Activated naive CD8-positive, alpha-beta T cell treated with anti-CD3 and anti-CD28 coated beads, Interleukin-2, amount 50 U/mL, for 24 hours (primary cell): ENCODE results near the gene NTRK3.

Experiments
- ATAC-seq: fragments of 150-1000 bp; cut with Tn5 transposase; one replicate; pipeline ENCODE4 v1.10.0; 2021
- DNase-seq: peaks from one replicate; pipeline ENCODE4 v3.0.0; 2021
- H3K27ac Mint-ChIP-seq: one replicate; pipeline ENCODE4 v1.8.0; 2021; ENCODE audit warnings: mild to moderate bottlenecking, mixed read lengths
- H3K27me3 Mint-ChIP-seq: one replicate; pipeline ENCODE4 v1.8.0; 2021; ENCODE audit warnings: mixed read lengths
- H3K36me3 Mint-ChIP-seq: one replicate; pipeline ENCODE4 v1.8.0; 2021; ENCODE audit warnings: low read depth, mixed read lengths
- H3K4me1 Mint-ChIP-seq: one replicate; pipeline ENCODE4 v1.8.0; 2021; ENCODE audit warnings: mixed read lengths
- H3K4me3 Mint-ChIP-seq: one replicate; pipeline ENCODE4 v1.8.0; 2021; ENCODE audit warnings: mild to moderate bottlenecking, moderate library complexity, mixed read lengths
- H3K9me3 Mint-ChIP-seq: one replicate; pipeline ENCODE4 v1.8.0; 2021; ENCODE audit warnings: mixed read lengths

NTRK3 gene

DNA sequence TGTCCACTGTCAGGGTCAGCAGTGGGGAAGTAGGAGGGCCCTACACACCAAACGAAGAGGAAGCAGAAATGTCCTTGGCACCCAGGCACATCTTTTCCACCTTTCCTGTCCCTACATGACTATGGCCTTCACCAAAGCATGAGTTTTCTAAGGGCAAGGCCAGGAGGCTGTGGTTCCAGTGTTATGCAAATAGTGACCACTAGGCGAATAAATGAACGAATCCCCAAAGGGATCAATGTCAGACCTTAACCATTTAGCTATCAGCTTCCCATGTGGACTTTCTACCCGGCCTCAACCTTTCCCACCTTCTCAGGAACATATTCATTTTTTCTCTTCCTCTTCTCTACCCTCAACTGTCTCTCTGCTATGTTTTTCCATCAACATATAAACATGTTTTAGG is 63.1 kb downstream of the NTRK3 start:
- peaks cover 12% of the 10 kb centered on the region for H3K27me3 Mint-ChIP-seq
- ATAC-seq (no peak), DNase-seq (no peak)
- no peaks in the 10 kb centered on the region for H3K36me3 Mint-ChIP-seq
- H3K4me1 Mint-ChIP-seq = no peaks in the 10 kb centered on the region
- no peak overlapping the region for H3K4me3 Mint-ChIP-seq
- H3K27ac Mint-ChIP-seq = no peak overlapping the region
- peaks cover 4% of the 10 kb centered on the region for H3K9me3 Mint-ChIP-seq

DNA sequence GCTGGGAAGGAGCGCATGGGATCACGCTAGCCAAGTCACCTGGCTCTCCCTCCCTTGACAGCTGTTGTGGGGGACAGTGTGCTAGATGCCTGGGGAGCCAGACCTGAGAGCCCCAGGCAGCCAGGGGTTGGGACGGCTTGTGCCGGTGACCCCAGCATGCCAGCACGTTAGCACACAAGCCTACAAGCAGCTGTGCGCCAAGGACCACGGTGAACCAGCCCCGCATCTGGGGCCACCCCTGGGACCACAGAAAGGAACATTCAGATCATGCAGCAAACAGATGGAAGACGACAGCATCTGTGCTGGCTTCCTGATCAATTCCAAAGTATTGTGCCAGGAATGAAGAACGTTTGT is 64.8 kb downstream of the NTRK3 start:
- Mint-ChIP-seq H3K36me3 (no peaks in the 10 kb centered on the region), H3K9me3 (peaks cover 3% of the 10 kb centered on the region), H3K27ac (no peak overlapping the region), H3K4me3 (no peak overlapping the region), H3K4me1 (no peaks in the 10 kb centered on the region), H3K27me3 (peaks cover 7% of the 10 kb centered on the region)
- DNase-seq (no peak), ATAC-seq (no peak)

DNA sequence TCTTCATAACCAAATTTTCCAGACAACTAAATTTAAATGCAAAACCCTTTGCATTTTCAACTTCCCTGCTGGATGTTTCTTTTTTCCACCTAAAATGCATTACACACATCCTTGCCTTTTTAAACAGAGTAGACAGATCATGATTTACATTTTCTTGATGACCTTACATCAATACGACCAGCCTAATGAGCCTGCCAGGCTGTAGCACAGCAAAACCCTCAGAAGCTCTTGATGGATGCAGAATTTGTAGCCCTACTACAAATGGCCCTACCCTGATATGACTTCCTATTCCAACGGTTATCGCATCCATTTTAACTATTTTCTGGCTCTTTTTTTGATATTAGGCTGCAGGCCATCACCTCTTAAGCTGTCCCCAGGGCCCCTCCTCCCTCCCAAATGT is 66.3 kb downstream of the NTRK3 start:
- Mint-ChIP-seq H3K36me3 (no peaks in the 10 kb centered on the region), H3K27me3 (peaks cover 8% of the 10 kb centered on the region), H3K27ac (no peak overlapping the region), H3K9me3 (no peaks in the 10 kb centered on the region), H3K4me3 (no peak overlapping the region), H3K4me1 (no peaks in the 10 kb centered on the region)
- DNase-seq = no peak
- ATAC-seq = no peak

DNA sequence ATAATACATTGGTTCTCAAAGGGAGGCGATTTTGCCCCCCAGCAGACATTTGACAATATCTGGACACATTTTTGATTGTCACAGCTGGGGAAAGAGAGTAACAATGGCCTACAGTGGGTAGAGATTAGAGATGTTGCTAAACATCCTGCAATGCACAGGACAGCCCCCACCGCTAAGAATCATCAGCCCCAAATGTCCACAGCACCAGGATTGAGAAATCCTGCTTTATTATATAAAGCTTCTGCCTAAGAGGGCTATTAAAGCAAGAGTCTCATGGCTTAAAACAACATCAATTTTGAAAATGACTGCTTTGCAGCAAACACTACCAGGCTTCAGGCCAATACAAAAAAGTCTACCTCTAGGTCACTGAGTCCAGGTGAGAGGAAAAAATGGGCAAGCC is 68.2 kb downstream of the NTRK3 start:
- H3K36me3 Mint-ChIP-seq = no peaks in the 10 kb centered on the region
- ATAC-seq = no peak
- H3K27ac Mint-ChIP-seq = no peak overlapping the region
- H3K4me1 Mint-ChIP-seq = no peaks in the 10 kb centered on the region
- H3K4me3 Mint-ChIP-seq = no peak overlapping the region
- H3K27me3 Mint-ChIP-seq = peaks cover 4% of the 10 kb centered on the region
- no peak for DNase-seq
- H3K9me3 Mint-ChIP-seq = no peaks in the 10 kb centered on the region

DNA sequence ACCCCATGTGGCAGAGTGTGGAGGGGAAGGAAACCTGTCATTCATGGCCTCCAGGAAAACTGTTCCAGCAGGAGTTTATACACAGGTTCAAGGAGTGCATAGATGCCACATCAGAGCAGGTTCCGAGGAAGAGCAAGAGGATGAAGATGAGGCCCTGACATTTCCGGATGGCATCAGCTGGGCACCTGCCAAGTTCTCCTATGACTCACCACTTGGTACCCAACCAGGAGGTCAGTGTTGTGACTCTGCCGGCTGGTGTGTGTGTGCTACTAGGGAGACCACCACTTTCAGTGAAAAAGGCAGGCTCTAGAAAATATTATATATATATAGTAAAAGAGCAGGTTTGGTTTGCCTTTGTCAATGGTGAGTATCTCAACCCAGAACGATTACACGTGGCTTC is 69.3 kb downstream of the NTRK3 start:
- H3K27ac Mint-ChIP-seq = no peak overlapping the region
- H3K4me3 Mint-ChIP-seq = no peak overlapping the region
- H3K4me1 Mint-ChIP-seq = no peaks in the 10 kb centered on the region
- DNase-seq (no peak), ATAC-seq (no peak)
- H3K36me3 Mint-ChIP-seq = no peaks in the 10 kb centered on the region
- H3K9me3 Mint-ChIP-seq = no peaks in the 10 kb centered on the region
- H3K27me3 Mint-ChIP-seq = peaks cover 5% of the 10 kb centered on the region

DNA sequence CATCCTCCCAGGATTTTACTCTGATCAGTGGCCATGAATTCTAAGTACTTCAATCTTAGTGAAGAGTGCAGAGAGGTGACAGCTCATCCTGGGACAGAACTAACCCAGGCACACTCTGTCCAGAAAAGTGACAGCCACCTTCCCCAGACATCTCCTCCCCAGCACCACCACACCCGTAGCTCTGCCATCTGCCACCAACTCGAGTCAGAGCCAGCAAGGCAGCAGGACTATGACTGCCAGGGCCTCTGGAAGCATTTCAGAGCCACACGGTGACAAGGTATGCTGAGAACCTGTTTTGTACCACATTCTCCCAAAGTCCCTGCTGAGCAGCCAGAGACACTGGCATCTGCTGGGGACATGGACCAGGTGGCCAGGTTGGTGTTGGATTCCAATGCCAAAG is 71.0 kb downstream of the NTRK3 start:
- ATAC-seq (no peak), DNase-seq (no peak)
- Mint-ChIP-seq H3K4me3 (no peak overlapping the region), H3K27ac (no peak overlapping the region), H3K4me1 (no peaks in the 10 kb centered on the region), H3K36me3 (no peaks in the 10 kb centered on the region), H3K9me3 (no peaks in the 10 kb centered on the region), H3K27me3 (peaks cover 5% of the 10 kb centered on the region)

DNA sequence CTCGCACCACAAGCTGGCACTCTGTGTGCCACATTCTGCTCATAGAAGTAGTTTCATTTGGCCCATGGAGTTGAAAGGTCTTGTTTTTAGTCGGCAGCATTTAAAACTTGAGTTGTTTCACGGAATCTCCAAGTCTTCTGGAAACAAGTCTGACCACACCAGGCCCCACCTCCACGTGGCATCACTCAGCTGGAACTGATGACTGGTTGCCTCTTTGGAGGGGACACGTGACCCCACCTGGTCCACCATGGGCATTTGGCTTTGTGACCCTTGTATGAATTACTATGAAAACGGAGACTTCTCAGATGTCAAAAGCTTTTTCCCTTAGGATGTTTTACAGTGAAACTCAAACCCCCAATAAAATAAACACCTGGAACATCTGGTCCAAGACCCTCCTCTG is 74.9 kb downstream of the NTRK3 start:
- Mint-ChIP-seq H3K4me3 (no peak overlapping the region), H3K27me3 (peaks cover 5% of the 10 kb centered on the region), H3K4me1 (no peaks in the 10 kb centered on the region), H3K36me3 (no peaks in the 10 kb centered on the region), H3K27ac (no peak overlapping the region), H3K9me3 (no peaks in the 10 kb centered on the region)
- DNase-seq (no peak), ATAC-seq (no peak)

DNA sequence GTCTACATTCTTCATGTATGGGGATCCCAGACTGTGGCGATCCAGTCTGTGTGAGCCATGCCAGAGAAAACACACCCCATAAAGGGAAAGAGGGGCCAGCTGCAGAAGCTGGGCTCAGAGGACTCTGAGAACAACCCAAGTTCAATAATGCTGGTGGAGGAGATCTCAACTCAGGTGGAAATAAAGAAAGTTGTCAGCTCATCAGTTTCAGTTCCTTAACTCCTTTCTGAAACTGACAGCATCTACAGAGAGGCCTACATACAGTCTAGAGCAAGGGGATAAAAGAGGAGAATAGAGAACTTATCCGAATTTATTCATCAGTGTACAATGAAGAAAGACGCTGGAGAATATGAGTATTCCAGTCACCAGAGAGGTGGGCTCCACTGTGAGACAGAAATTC is 77.0 kb downstream of the NTRK3 start:
- no peak for DNase-seq
- no peaks in the 10 kb centered on the region for H3K4me1 Mint-ChIP-seq
- H3K27me3 Mint-ChIP-seq = peaks cover 2% of the 10 kb centered on the region
- no peak overlapping the region for H3K27ac Mint-ChIP-seq
- H3K9me3 Mint-ChIP-seq = no peaks in the 10 kb centered on the region
- no peaks in the 10 kb centered on the region for H3K36me3 Mint-ChIP-seq
- H3K4me3 Mint-ChIP-seq = no peak overlapping the region
- ATAC-seq = no peak

DNA sequence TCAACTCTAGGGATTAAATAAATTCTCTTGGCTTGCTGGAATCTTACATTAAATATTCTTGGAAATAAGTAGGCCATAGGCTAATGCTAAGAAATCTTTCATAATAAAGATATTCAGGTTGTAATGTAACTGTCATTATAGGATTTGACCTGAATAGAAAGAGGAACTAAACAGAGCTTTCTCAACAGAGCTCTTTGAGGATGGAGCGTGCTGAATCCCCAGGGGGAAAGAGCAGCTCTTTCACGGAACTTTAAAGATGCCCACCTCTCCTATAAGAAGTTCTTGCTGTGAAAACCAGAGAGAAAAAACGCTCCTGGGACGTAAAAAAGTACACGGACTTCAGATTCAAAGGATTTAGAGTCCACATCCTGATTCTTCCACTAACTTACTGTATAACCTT is 77.9 kb downstream of the NTRK3 start:
- H3K4me1 Mint-ChIP-seq = no peaks in the 10 kb centered on the region
- H3K27me3 Mint-ChIP-seq = peaks cover 2% of the 10 kb centered on the region
- H3K4me3 Mint-ChIP-seq = no peak overlapping the region
- no peak overlapping the region for H3K27ac Mint-ChIP-seq
- ATAC-seq (no peak), DNase-seq (no peak)
- H3K36me3 Mint-ChIP-seq = no peaks in the 10 kb centered on the region
- no peaks in the 10 kb centered on the region for H3K9me3 Mint-ChIP-seq

DNA sequence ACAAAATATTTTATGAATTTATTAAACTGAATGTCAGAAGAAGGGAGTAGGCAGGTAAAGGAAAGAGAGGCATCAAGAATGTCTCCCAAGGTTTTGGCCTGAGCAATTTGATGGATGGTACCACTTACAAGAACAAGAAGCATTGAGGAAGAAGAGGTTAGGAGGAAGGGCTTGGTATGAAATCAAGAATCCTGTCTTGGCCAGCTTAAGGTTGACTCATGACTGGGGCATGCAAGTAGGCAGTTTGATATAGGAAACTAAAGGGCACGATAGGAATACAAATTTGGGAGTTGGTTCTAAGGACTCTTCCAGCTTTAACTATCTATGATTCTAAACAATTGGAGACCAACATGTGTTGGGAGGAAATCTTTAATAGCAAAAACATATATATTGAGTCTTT is 79.1 kb downstream of the NTRK3 start:
- no peak overlapping the region for H3K4me3 Mint-ChIP-seq
- no peaks in the 10 kb centered on the region for H3K36me3 Mint-ChIP-seq
- no peak overlapping the region for H3K27ac Mint-ChIP-seq
- ATAC-seq (no peak), DNase-seq (no peak)
- H3K4me1 Mint-ChIP-seq = no peaks in the 10 kb centered on the region
- H3K9me3 Mint-ChIP-seq = no peaks in the 10 kb centered on the region
- H3K27me3 Mint-ChIP-seq = no peaks in the 10 kb centered on the region

DNA sequence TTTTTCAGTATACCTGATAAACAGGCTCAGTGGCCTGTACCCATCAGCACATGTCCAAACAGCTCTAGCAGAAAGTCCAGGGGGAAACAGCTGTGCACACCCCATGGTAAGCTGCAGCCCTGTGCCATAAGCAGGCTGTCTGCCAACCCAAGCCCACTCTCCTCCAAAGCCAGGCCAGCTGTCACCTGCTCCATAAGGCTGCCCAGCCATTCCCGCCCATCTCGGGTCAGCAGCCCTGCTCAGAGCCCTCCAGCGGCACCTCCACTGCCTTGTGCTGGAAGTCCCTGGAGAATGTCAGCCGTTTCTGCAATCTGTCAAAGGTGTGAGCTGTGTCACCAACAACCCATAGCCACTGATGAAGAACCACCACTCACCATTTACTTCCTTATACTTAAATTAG is 82.0 kb downstream of the NTRK3 start:
- Mint-ChIP-seq H3K4me3 (no peak overlapping the region), H3K27me3 (peaks cover 2% of the 10 kb centered on the region), H3K36me3 (no peaks in the 10 kb centered on the region), H3K27ac (no peak overlapping the region), H3K9me3 (no peaks in the 10 kb centered on the region), H3K4me1 (no peaks in the 10 kb centered on the region)
- DNase-seq (no peak), ATAC-seq (no peak)

DNA sequence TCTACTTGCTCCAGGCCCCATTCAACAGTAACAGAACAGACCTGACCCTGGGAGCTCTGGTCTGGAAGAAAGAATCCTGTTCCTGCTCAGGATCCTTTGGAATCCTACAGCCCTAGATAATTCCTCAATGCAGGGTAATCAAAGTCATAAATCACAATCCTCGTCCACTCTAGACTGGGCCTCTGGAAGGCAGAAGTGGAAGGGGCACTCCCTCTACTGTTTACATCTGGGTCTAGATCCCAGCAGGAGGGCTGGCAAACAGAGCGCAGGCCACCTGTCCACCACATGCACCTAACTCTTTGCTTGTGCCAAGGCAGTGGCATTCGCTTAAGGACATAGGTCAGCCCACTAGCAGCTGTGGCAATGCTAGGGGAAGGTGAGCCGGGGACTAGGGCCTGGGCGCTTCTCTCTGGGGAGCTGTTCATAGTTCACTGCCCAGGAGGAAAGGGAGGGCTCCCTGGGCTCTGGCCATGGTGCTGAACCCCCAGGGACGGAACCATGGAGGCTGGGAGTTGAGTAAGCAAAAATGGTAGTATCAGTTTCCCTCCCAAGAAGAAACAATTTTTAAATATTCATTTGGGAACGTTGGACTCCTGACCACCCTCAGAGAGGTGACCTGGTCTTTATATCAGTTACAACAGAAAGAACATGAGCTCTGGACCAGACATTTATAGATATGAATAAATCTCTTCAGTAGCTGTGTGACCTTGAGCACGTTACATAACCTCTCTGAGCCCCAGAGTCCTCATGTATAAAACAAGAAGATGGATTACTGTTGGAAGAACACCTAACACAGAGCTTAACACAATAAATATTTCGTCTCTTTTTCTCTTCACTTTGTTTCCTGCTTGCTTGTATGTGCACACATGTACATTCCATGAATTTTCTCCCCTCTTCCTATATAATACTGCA is 90.2 kb downstream of the NTRK3 start:
- no peaks in the 10 kb centered on the region for H3K4me1 Mint-ChIP-seq
- no peaks in the 10 kb centered on the region for H3K9me3 Mint-ChIP-seq
- H3K36me3 Mint-ChIP-seq = no peaks in the 10 kb centered on the region
- no peak overlapping the region for H3K27ac Mint-ChIP-seq
- no peak for ATAC-seq
- peaks cover 5% of the 10 kb centered on the region for H3K27me3 Mint-ChIP-seq
- DNase-seq = peak; percentile 13
- H3K4me3 Mint-ChIP-seq = no peak overlapping the region

DNA sequence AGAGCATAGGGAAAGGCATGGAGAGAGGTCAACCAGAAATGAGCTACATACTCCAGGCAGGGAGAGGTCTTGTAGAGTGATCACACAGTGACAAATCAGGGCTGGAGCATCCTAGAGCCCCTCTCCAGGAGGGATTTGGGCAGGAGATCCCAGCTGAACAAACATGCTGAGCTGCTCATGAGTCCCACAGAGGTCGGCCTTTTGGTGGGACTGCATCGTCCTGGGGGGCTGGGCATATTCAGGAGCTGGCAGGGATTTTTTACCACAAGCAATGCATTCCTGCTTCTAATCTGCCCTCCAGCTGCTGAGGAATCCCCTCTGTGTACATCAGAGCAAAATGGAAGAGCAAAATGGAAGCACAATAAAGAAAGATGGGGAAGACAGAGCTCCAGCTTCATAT is 94.9 kb downstream of the NTRK3 start:
- no peak for ATAC-seq
- no peak overlapping the region for H3K4me3 Mint-ChIP-seq
- peaks cover 2% of the 10 kb centered on the region for H3K27me3 Mint-ChIP-seq
- H3K36me3 Mint-ChIP-seq = no peaks in the 10 kb centered on the region
- DNase-seq = no peak
- no peak overlapping the region for H3K27ac Mint-ChIP-seq
- H3K4me1 Mint-ChIP-seq = no peaks in the 10 kb centered on the region
- no peaks in the 10 kb centered on the region for H3K9me3 Mint-ChIP-seq

DNA sequence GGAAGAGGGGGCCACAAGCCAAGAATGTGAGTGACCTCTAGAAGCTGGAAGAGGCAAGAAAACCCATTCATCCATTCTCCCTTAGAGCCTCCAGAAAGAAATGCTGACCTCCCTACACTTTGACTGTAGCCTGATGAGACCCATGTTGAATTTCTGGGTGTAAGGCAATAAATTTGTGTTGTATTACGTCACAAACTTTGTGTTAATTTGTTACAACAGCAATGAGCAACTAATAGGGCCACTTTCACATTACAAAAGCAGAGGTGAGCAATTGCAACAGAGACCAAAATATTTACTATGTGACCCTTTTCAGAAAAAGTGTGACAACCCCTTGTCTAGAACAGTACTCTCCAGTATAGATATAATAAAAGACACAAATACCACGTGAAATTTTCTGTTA is 101.2 kb downstream of the NTRK3 start:
- Mint-ChIP-seq H3K4me1 (no peaks in the 10 kb centered on the region), H3K27ac (no peak overlapping the region), H3K36me3 (no peaks in the 10 kb centered on the region), H3K27me3 (no peaks in the 10 kb centered on the region), H3K9me3 (no peaks in the 10 kb centered on the region), H3K4me3 (no peak overlapping the region)
- no peak for DNase-seq
- no peak for ATAC-seq

DNA sequence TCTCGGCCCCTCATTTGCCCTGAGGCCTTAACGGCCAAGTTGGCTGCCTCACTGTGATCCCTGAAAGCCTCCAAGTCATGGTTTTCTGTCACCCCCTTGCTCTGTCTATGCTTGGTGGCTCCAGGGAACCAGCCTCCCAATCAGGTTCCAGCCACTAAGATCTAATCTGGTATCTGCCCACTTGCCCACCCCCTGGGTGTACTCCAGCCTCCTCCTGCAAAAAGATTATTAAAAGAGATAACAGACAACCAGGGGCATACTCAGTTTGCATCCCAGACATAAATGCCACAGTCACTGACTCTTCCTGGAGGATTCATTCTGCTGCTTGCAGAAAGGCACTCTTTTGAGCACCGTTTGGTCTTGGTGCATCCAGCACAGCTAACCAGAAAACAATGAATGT is 103.9 kb downstream of the NTRK3 start:
- Mint-ChIP-seq H3K36me3 (no peaks in the 10 kb centered on the region), H3K9me3 (no peaks in the 10 kb centered on the region), H3K4me3 (no peak overlapping the region), H3K27me3 (peaks cover 6% of the 10 kb centered on the region), H3K4me1 (no peaks in the 10 kb centered on the region), H3K27ac (no peak overlapping the region)
- no peak for DNase-seq
- no peak for ATAC-seq

DNA sequence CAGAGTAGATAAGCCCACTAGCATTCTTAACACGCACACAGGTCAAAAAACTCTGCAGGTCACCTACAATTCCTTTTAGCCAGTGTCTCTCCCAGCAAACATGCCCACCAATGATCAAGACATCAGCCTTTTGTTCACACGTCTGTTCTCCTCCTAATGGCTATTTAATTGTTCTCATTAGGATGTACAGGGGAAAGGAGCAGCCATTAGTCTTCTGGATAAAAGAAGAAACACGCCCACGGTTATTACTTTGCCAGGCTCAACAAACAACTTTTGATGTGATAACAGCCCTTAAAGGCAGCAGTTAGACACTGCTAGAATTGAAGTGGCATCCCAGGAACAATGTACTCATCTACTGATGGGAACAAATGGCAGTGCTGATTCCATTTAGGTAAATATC is 108.8 kb downstream of the NTRK3 start:
- Mint-ChIP-seq H3K27ac (no peak overlapping the region), H3K27me3 (peaks cover 6% of the 10 kb centered on the region), H3K9me3 (no peaks in the 10 kb centered on the region), H3K36me3 (no peaks in the 10 kb centered on the region), H3K4me1 (no peaks in the 10 kb centered on the region), H3K4me3 (no peak overlapping the region)
- no peak for DNase-seq
- no peak for ATAC-seq
